Measurements from ENCODE around the gene PAK3. TPM values are rescaled to one million over a fixed set of nuclear protein-coding genes. Genes with fewer than 3 reads are reported as not detected.
A peak's percentile ranks its signal among the peaks of the same experiment; 100 is the strongest.

Gene PAK3
- total RNA-seq, 1 donor from 2014 or later, result 0.27 TPM

DNA sequence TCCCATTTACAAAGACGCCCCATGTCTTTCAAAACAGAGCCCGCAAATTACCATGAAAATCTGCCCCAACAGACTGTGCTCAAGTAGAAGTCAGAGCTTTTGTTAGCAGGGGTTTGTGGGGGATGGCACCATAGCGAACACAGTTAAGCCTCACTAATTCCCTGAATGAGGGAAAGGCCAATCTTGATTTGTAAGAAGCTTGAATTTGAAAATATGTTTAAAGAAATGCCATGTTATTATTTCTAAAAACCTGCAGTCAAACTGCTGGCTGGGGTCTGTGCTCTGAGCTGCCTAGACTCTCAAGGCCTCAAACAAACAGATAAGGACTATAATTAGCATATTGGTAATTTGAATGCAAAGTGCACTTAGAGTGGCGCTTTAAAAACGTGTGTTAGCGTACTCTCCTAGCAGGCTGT is 9.4 kb upstream of the PAK3 start:
- no peak for DNase-seq
- TF ChIP-seq, protein P1, sequence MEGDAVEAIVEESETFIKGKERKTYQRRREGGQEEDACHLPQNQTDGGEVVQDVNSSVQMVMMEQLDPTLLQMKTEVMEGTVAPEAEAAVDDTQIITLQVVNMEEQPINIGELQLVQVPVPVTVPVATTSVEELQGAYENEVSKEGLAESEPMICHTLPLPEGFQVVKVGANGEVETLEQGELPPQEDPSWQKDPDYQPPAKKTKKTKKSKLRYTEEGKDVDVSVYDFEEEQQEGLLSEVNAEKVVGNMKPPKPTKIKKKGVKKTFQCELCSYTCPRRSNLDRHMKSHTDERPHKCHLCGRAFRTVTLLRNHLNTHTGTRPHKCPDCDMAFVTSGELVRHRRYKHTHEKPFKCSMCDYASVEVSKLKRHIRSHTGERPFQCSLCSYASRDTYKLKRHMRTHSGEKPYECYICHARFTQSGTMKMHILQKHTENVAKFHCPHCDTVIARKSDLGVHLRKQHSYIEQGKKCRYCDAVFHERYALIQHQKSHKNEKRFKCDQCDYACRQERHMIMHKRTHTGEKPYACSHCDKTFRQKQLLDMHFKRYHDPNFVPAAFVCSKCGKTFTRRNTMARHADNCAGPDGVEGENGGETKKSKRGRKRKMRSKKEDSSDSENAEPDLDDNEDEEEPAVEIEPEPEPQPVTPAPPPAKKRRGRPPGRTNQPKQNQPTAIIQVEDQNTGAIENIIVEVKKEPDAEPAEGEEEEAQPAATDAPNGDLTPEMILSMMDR (IDR thresholded peaks at IDR 0.05; ENCODE audit: borderline replicate concordance), result no peak
- H3K36me3 ChIP-seq, result no peaks in the 10 kb centered on the region
- H3K4me1 ChIP-seq, result no peaks in the 10 kb centered on the region
- no peaks in the 10 kb centered on the region for H3K9me3 ChIP-seq (replicated peaks)
- peaks cover 10% of the 10 kb centered on the region for H3K27me3 ChIP-seq (ENCODE audit: low read depth)
- no peak overlapping the region for H3K27ac ChIP-seq (replicated peaks)
- intact Hi-C loops (cut with micrococcal nuclease), result no loop called here
- no peak overlapping the region for H3K4me3 ChIP-seq

DNA sequence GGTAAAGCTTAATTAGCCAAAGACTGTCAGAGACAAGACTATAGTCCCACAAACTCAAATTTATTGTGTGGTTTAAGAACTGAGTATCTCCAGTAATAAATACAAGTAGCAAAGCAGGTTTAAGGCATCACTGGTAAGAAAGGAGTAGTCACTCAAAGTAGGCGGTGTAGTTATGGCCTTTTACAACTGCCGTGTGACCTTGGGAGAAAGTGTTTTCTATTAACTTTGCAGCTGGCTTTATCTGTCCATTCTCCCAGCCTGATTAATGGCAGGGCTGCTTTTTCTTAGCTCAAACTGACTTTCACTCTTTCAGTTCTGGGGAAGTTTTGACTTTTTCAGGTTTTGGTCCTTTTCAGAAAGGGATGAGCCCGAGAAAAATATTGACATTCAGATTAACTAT is 7.4 kb upstream of the PAK3 start:
- Histone ChIP-seq H3K9me3 (replicated peaks) (no peaks in the 10 kb centered on the region), H3K4me1 (no peaks in the 10 kb centered on the region), H3K27ac (replicated peaks) (no peak overlapping the region), H3K4me3 (no peak overlapping the region), H3K27me3 (ENCODE audit: low read depth) (peaks cover 13% of the 10 kb centered on the region), H3K36me3 (no peaks in the 10 kb centered on the region)
- TF ChIP-seq, protein P1 (IDR thresholded peaks at IDR 0.05; ENCODE audit: borderline replicate concordance), result no peak
- no peak for DNase-seq
- intact Hi-C loops (cut with micrococcal nuclease), result no loop called here

- H3K9me3 ChIP-seq (replicated peaks), result no peaks in the 10 kb centered on the region
- H3K4me1 ChIP-seq, result no peaks in the 10 kb centered on the region
- intact Hi-C loops (cut with micrococcal nuclease), result no loop called here
- no peak overlapping the region for H3K4me3 ChIP-seq
- H3K36me3 ChIP-seq, result no peaks in the 10 kb centered on the region
- peaks cover 17% of the 10 kb centered on the region for H3K27me3 ChIP-seq (ENCODE audit: low read depth)
- TF ChIP-seq, protein P1 (IDR thresholded peaks at IDR 0.05; ENCODE audit: borderline replicate concordance), result no peak
- H3K27ac ChIP-seq (replicated peaks), result no peak overlapping the region
- DNase-seq, result no peak
Observed at GRCh38 chrX:111090458-111090857, 5.5 kb upstream of the PAK3 start.

DNA sequence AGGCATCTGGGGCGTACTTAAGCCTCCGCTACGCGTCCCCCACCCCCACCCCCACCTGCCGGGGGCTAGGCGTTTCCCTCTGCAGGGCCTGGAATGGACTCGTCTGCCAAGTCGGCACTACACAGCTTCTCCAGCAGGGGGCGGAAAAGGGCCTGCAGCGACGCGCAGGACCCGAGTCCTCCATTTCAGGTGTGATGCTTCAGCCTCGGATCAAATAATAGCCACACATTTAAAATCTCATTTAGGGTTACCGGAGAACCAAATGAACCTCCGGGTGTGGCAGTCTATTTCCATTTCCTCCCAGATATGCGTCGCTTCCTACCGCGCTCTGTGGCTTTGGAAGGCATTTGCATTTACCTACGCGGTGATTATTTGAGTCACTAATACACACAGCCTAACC is 2.9 kb downstream of the PAK3 start:
- TF ChIP-seq, protein P1 (IDR thresholded peaks at IDR 0.05; ENCODE audit: borderline replicate concordance), result peak; percentile 55
- intact Hi-C loops (cut with micrococcal nuclease), result no loop called here
- Histone ChIP-seq H3K4me3 (no peak overlapping the region), H3K36me3 (no peaks in the 10 kb centered on the region), H3K9me3 (replicated peaks) (no peaks in the 10 kb centered on the region), H3K27ac (replicated peaks) (no peak overlapping the region), H3K4me1 (no peaks in the 10 kb centered on the region), H3K27me3 (ENCODE audit: low read depth) (peaks cover 12% of the 10 kb centered on the region)
- no peak for DNase-seq

DNA sequence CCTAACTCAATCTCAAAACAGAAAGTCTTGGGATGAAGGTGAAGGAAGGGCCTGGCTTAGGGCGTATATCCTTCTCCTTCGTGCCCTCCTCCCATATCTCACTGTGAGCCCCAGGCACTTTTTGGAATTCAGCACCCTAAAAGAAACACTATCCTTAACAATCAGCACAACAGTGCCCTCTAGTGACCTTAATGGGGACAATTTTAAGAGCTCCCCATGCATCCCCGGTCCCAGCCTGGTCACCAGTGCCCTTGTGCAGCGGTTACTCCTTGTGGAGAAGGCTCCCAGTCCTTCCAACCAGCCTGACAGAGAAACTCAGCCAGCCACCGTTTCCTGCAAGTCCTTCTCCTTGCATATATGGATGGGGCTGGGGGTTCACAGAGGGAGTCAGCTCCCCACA is 4.2 kb downstream of the PAK3 start:
- no peak overlapping the region for H3K4me3 ChIP-seq
- no peak for DNase-seq
- TF ChIP-seq, protein P1 (IDR thresholded peaks at IDR 0.05; ENCODE audit: borderline replicate concordance), result peak; percentile 28
- no peaks in the 10 kb centered on the region for H3K4me1 ChIP-seq
- intact Hi-C loops (cut with micrococcal nuclease), result no loop called here
- no peak overlapping the region for H3K27ac ChIP-seq (replicated peaks)
- peaks cover 12% of the 10 kb centered on the region for H3K27me3 ChIP-seq (ENCODE audit: low read depth)
- H3K9me3 ChIP-seq (replicated peaks), result no peaks in the 10 kb centered on the region
- no peaks in the 10 kb centered on the region for H3K36me3 ChIP-seq

GRCh38 chrX:111101580-111101979 is 5.6 kb downstream of the PAK3 start:
- H3K4me1 ChIP-seq, result no peaks in the 10 kb centered on the region
- no peaks in the 10 kb centered on the region for H3K9me3 ChIP-seq (replicated peaks)
- intact Hi-C loops (cut with micrococcal nuclease), result no loop called here
- TF ChIP-seq, protein P1 (IDR thresholded peaks at IDR 0.05; ENCODE audit: borderline replicate concordance), result no peak
- no peaks in the 10 kb centered on the region for H3K27me3 ChIP-seq (ENCODE audit: low read depth)
- DNase-seq, result no peak
- no peak overlapping the region for H3K27ac ChIP-seq (replicated peaks)
- no peaks in the 10 kb centered on the region for H3K36me3 ChIP-seq
- H3K4me3 ChIP-seq, result no peak overlapping the region
